PC-3 (cell line): ENCODE data around the gene CLEC19A. TPM values are rescaled to one million over a fixed set of nuclear protein-coding genes. Genes with fewer than 3 reads are reported as not detected.

Source experiments
- ATAC-seq: fragments of 200-7000 bp; cut with Tn5 transposase; 2 replicates; pipeline ENCODE4 v1.9.1; 2020; ENCODE audit warnings: mild to moderate bottlenecking, moderate library complexity
- BruUV-seq: library from RNA; stranded (reverse); fragments of 400-500 nt; replicated peaks from 2 replicates; lab custom pipeline; 2021; lab: Mats Ljungman, UMichigan
- CTCF ChIA-PET: fragments of 300-600 bp; sonication (Branson Sonifier 250); formaldehyde crosslinking; loops from one replicate; lab custom pipeline; 2022; ENCODE audit warnings: antibody characterized with exemption; lab: Charles Lee
- POLR2A ChIA-PET: fragments of 300-600 bp; sonication (Branson Sonifier 250); formaldehyde crosslinking; loops from one replicate; lab custom pipeline; 2022; ENCODE audit warnings: antibody characterized with exemption; ENCODE audit not compliant: unreplicated experiment; lab: Charles Lee
- DNase-seq: peaks from one replicate; pipeline ENCODE4 v3.0.0-alpha.2; 2015
- H2AFZ ChIP-seq: fragments of 300-600 bp; sonication (generic); 2 replicates; pipeline ENCODE4 v1.6.0; 2016; ENCODE audit warnings: antibody characterized with exemption, low read length
- H3F3A ChIP-seq: fragments of 300-600 bp; sonication (generic); one replicate; pipeline ENCODE4 v1.6.0; 2017; ENCODE audit warnings: antibody characterized with exemption, low read length, control low read depth, mild to moderate bottlenecking; ENCODE audit not compliant: unreplicated experiment
- H3K27ac ChIP-seq: fragments of 300-600 bp; sonication (generic); 2 replicates; pipeline ENCODE4 v1.5.1; 2016; ENCODE audit warnings: mild to moderate bottlenecking, low read length
- H3K27me3 ChIP-seq: fragments of 300-600 bp; sonication (generic); 2 replicates; pipeline ENCODE4 v1.6.1; 2016; ENCODE audit warnings: low read length, mixed read lengths
- H3K36me3 ChIP-seq: fragments of 300-600 bp; sonication (generic); 2 replicates; pipeline ENCODE4 v1.6.1; 2016; ENCODE audit warnings: low read depth, mixed run types, low read length, mixed read lengths
- H3K4me1 ChIP-seq: fragments of 300-600 bp; sonication (generic); 2 replicates; pipeline ENCODE4 v1.5.1; 2016; ENCODE audit warnings: low read length; ENCODE audit not compliant: insufficient read depth
- H3K4me2 ChIP-seq: fragments of 300-600 bp; sonication (generic); 2 replicates; pipeline ENCODE4 v1.6.0; 2016; ENCODE audit warnings: low read length
- H3K4me3 ChIP-seq: fragments of 300-600 bp; sonication (generic); 2 replicates; pipeline ENCODE4 v1.5.1; 2016; ENCODE audit warnings: mild to moderate bottlenecking, low read length, mixed read lengths
- H3K79me2 ChIP-seq: fragments of 300-600 bp; sonication (generic); 2 replicates; pipeline ENCODE4 v1.6.1; 2017; ENCODE audit warnings: low read length, mixed read lengths
- H3K9ac ChIP-seq: fragments of 300-600 bp; sonication (generic); 2 replicates; pipeline ENCODE4 v1.6.0; 2016; ENCODE audit warnings: mild to moderate bottlenecking, low read length
- H3K9me2 ChIP-seq: fragments of 300-600 bp; sonication (generic); replicated peaks from 2 replicates; pipeline ENCODE4 v1.6.1; 2016; ENCODE audit warnings: mixed run types, low read length, mixed read lengths
- H3K9me3 ChIP-seq: fragments of 300-600 bp; sonication (generic); 2 replicates; pipeline ENCODE4 v1.6.1; 2016; ENCODE audit warnings: low read length, mixed read lengths
- H4K20me1 ChIP-seq: fragments of 300-600 bp; sonication (generic); 2 replicates; pipeline ENCODE4 v1.6.1; 2016; ENCODE audit warnings: low read length, mixed read lengths
- EZH2 ChIP-seq: fragments of 300-600 bp; sonication (generic); IDR thresholded peaks from one replicate; pipeline ENCODE4 v1.6.1; 2017; ENCODE audit warnings: antibody characterized with exemption, mild to moderate bottlenecking, low read length; ENCODE audit not compliant: unreplicated experiment
- EZH2phosphoT487 ChIP-seq: fragments of 300-600 bp; sonication (generic); IDR thresholded peaks from 2 replicates; pipeline ENCODE4 v1.6.1; 2018; ENCODE audit warnings: mild to moderate bottlenecking, antibody characterized with exemption, low read length, borderline replicate concordance
- intact Hi-C: fragments of 100-400 bp; cut with micrococcal nuclease; formaldehyde crosslinking; loops from 2 replicates; pipeline ENCODE4 v1.9.0; 2023
- total RNA-seq: library from RNA; depleted of rRNA; stranded (reverse); fragments of >200 nt; gene quantifications from 2 replicates; pipeline ENCODE4 v1.2.3, GENCODE V29; 2014
- TF ChIP-seq, protein P1 (sequence below): fragments of 300-600 bp; sonication (generic); conservative IDR thresholded peaks from 2 replicates; pipeline ENCODE4 v1.5.1; 2017; ENCODE audit warnings: antibody characterized with exemption, low read depth, mild to moderate bottlenecking, low read length

CLEC19A gene
- total RNA-seq, 1 experiment from 2014 or later, result not detected

DNA sequence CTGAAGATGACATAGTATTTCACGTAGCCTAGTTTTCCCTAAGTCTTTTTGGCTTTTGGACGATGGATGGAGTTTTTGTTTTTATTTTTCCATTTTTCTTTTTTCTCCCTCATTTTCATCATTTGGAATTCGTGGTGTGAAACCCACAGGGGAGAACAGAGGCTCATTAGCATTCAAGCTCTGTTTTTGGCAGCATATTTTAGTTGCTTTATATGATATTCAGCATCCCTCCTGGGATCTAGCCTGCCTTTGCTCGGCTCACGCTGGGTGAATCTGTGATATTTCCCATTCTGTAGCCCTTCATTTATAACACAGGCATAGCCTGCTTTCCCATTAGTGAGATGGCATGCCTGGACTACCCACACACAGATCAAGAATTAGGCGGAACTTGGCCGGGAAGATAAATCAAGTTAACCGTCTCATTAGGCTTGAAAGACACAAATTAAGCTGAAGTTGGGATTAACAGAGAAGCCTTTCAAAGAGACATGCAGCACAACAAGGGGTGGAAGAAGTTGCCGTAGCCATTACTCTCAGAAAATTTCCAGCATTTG lies 20.1 kb upstream of the CLEC19A start:
- intact Hi-C loops, result no loop called here
- Histone ChIP-seq H3K27me3 (no peaks in the 10 kb centered on the region), H3K36me3 (no peaks in the 10 kb centered on the region), H2AFZ (no peak overlapping the region), H3K4me2 (no peak overlapping the region), H3K9me2 (no peaks in the 10 kb centered on the region), H3K4me1 (no peaks in the 10 kb centered on the region), H3K4me3 (no peak overlapping the region), H4K20me1 (no peaks in the 10 kb centered on the region), H3K9me3 (no peaks in the 10 kb centered on the region), H3K9ac (no peak overlapping the region), H3F3A (no peaks in the 10 kb centered on the region), H3K79me2 (no peaks in the 10 kb centered on the region), H3K27ac (no peak overlapping the region)
- ATAC-seq (no peak), DNase-seq (no peak)
- TF ChIP-seq EZH2 (no peak), EZH2phosphoT487 (no peak)
- TF ChIP-seq, protein P1, sequence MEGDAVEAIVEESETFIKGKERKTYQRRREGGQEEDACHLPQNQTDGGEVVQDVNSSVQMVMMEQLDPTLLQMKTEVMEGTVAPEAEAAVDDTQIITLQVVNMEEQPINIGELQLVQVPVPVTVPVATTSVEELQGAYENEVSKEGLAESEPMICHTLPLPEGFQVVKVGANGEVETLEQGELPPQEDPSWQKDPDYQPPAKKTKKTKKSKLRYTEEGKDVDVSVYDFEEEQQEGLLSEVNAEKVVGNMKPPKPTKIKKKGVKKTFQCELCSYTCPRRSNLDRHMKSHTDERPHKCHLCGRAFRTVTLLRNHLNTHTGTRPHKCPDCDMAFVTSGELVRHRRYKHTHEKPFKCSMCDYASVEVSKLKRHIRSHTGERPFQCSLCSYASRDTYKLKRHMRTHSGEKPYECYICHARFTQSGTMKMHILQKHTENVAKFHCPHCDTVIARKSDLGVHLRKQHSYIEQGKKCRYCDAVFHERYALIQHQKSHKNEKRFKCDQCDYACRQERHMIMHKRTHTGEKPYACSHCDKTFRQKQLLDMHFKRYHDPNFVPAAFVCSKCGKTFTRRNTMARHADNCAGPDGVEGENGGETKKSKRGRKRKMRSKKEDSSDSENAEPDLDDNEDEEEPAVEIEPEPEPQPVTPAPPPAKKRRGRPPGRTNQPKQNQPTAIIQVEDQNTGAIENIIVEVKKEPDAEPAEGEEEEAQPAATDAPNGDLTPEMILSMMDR, result no peak
- CTCF ChIA-PET, result no interaction called here
- BruUV-seq, result no TSS peak
- POLR2A ChIA-PET, result no interaction called here

DNA sequence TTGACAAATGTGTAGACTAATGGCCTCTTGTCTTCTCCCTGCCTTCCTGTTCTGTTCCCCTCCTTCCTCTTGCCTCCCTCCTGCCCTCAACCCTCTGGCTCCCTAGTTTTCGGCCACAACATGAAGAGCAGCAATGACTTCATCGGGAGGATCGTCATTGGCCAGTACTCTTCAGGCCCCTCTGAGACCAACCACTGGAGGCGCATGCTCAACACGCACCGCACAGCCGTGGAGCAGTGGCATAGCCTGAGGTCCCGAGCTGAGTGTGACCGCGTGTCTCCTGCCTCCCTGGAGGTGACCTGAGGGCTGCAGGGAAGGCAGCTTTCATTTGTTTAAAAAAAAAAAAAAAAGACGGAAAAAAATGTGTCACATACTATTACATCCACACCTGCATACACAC lies 18.8 kb upstream of the CLEC19A start:
- no peaks in the 10 kb centered on the region for H3K9me2 ChIP-seq
- DNase-seq, result no peak
- no peak overlapping the region for H2AFZ ChIP-seq
- no peaks in the 10 kb centered on the region for H3K9me3 ChIP-seq
- TF ChIP-seq, protein P1, result no peak
- TF ChIP-seq EZH2 (no peak), EZH2phosphoT487 (no peak)
- no TSS peak for BruUV-seq
- no peak for ATAC-seq
- H3K79me2 ChIP-seq, result no peaks in the 10 kb centered on the region
- H3K4me1 ChIP-seq, result no peaks in the 10 kb centered on the region
- ChIA-PET POLR2A (no interaction called here), CTCF (no interaction called here)
- H3F3A ChIP-seq, result no peaks in the 10 kb centered on the region
- no peaks in the 10 kb centered on the region for H3K27me3 ChIP-seq
- no peak overlapping the region for H3K4me3 ChIP-seq
- no peaks in the 10 kb centered on the region for H4K20me1 ChIP-seq
- no peak overlapping the region for H3K27ac ChIP-seq
- no peak overlapping the region for H3K4me2 ChIP-seq
- H3K9ac ChIP-seq, result no peak overlapping the region
- H3K36me3 ChIP-seq, result no peaks in the 10 kb centered on the region
- intact Hi-C loops, result no loop called here

- POLR2A ChIA-PET, result no interaction called here
- Histone ChIP-seq H3K27me3 (no peaks in the 10 kb centered on the region), H3K9me2 (no peaks in the 10 kb centered on the region), H3K9ac (no peak overlapping the region), H4K20me1 (no peaks in the 10 kb centered on the region), H3F3A (no peaks in the 10 kb centered on the region), H3K4me2 (no peak overlapping the region), H3K9me3 (no peaks in the 10 kb centered on the region), H2AFZ (no peak overlapping the region), H3K79me2 (no peaks in the 10 kb centered on the region), H3K27ac (no peak overlapping the region), H3K4me3 (no peak overlapping the region), H3K36me3 (no peaks in the 10 kb centered on the region), H3K4me1 (no peaks in the 10 kb centered on the region)
- ATAC-seq (no peak), DNase-seq (no peak)
- TF ChIP-seq EZH2phosphoT487 (no peak), EZH2 (no peak)
- TF ChIP-seq, protein P1, result no peak
- no TSS peak for BruUV-seq
- intact Hi-C loops, result no loop called here
- CTCF ChIA-PET, result no interaction called here
Measured at GRCh38 chr16:19269098-19269497, 16.4 kb upstream of the CLEC19A start.
